IMR-90 (cell line): ENCODE data around the gene TEX2. TPM values are rescaled to one million over a fixed set of nuclear protein-coding genes. Genes with fewer than 3 reads are reported as not detected.

ENCODE experiments used
- ATAC-seq: fragments of 200-7000 bp; cut with Tn5 transposase; 2 replicates; pipeline ENCODE4 v1.9.1; 2020; ENCODE audit warnings: low read depth, mild to moderate bottlenecking, moderate library complexity
- BruUV-seq: library from RNA; stranded (reverse); fragments of 400-500 nt; replicated peaks from 2 replicates; lab custom pipeline; 2021; lab: Mats Ljungman, UMichigan
- CTCF ChIA-PET: fragments of 300-600 bp; formaldehyde crosslinking; extraction: SDS; loops from one replicate; lab custom pipeline; 2021; ENCODE audit warnings: antibody characterized with exemption; lab: Yijun Ruan, JAX
- POLR2A ChIA-PET: fragments of 300-600 bp; sonication (Branson Sonifier 250); formaldehyde crosslinking; loops from one replicate; lab custom pipeline; 2022; ENCODE audit warnings: antibody characterized with exemption; ENCODE audit not compliant: unreplicated experiment; lab: Charles Lee
- DNase-seq: peaks from one replicate; pipeline ENCODE4 v3.0.0; 2013
- H2AFZ ChIP-seq: replicated peaks from 2 replicates; pipeline ENCODE3; 2013; ENCODE audit warnings: low read length, mild to moderate bottlenecking; ENCODE audit not compliant: poor library complexity
- H2AK5ac ChIP-seq: 2 replicates; pipeline ENCODE4 v1.6.1; 2013; ENCODE audit warnings: low read depth, low read length, inconsistent platforms
- H2AK9ac ChIP-seq: replicated peaks from 2 replicates; pipeline ENCODE3; 2013; ENCODE audit warnings: mild to moderate bottlenecking, low read depth, low read length, moderate library complexity; ENCODE audit not compliant: poor library complexity
- H2BK120ac ChIP-seq: 2 replicates; pipeline ENCODE4 v1.6.1; 2013; ENCODE audit warnings: low read depth, low read length, inconsistent platforms
- H2BK15ac ChIP-seq: 3 replicates; pipeline ENCODE4 v1.6.1; 2013; ENCODE audit warnings: low read depth, low read length, inconsistent platforms
- H2BK20ac ChIP-seq: 2 replicates; pipeline ENCODE4 v1.6.1; 2013; ENCODE audit warnings: low read depth, mild to moderate bottlenecking, inconsistent platforms, low read length, moderate library complexity
- H2BK5ac ChIP-seq: 2 replicates; pipeline ENCODE4 v1.6.1; 2013; ENCODE audit warnings: mild to moderate bottlenecking, low read depth, low read length, inconsistent platforms; ENCODE audit not compliant: poor library complexity, severe bottlenecking
- H3K14ac ChIP-seq: replicated peaks from 2 replicates; pipeline ENCODE4 v1.6.1; 2013; ENCODE audit warnings: low read depth, low read length, inconsistent platforms
- H3K18ac ChIP-seq: 2 replicates; pipeline ENCODE4 v1.6.1; 2013; ENCODE audit warnings: low read depth, low read length, control low read depth
- H3K23ac ChIP-seq: 2 replicates; pipeline ENCODE4 v1.6.1; 2013; ENCODE audit warnings: low read depth, low read length, inconsistent platforms
- H3K27ac ChIP-seq: 2 replicates; pipeline ENCODE4 v1.5.1; 2013; ENCODE audit warnings: mild to moderate bottlenecking, control low read depth, low read length; ENCODE audit not compliant: insufficient read depth
- H3K27me3 ChIP-seq: 2 replicates; pipeline ENCODE4 v1.6.1; 2013; ENCODE audit warnings: low read length; ENCODE audit not compliant: control insufficient read depth, insufficient read depth
- H3K36me3 ChIP-seq: 2 replicates; pipeline ENCODE4 v1.6.1; 2013; ENCODE audit warnings: low read length, mixed read lengths; ENCODE audit not compliant: control insufficient read depth, insufficient read depth
- H3K4ac ChIP-seq: 2 replicates; pipeline ENCODE4 v1.6.1; 2013; ENCODE audit warnings: low read depth, low read length, inconsistent platforms
- H3K4me1 ChIP-seq: 2 replicates; pipeline ENCODE4 v1.6.1; 2013; ENCODE audit warnings: low read length, mixed read lengths; ENCODE audit not compliant: control insufficient read depth, insufficient read depth
- H3K4me2 ChIP-seq: 2 replicates; pipeline ENCODE4 v1.6.1; 2013; ENCODE audit warnings: low read depth, mild to moderate bottlenecking, control low read depth, low read length, moderate library complexity
- H3K4me3 ChIP-seq: 2 replicates; pipeline ENCODE4 v1.5.1; 2013; ENCODE audit warnings: low read depth, mild to moderate bottlenecking, control low read depth, low read length, moderate library complexity; ENCODE audit not compliant: insufficient read depth
- H3K56ac ChIP-seq: 2 replicates; pipeline ENCODE4 v1.6.1; 2013; ENCODE audit warnings: low read length, inconsistent platforms; ENCODE audit not compliant: insufficient read depth; ENCODE audit errors: extremely low read depth
- H3K79me1 ChIP-seq, 2 experiments: 2 replicates each; pipeline ENCODE4 v1.6.1; 2013; ENCODE audit warnings: low read length in 2 of 2, inconsistent platforms in 1 of 2, low read depth in 1 of 2
- H3K9ac ChIP-seq: 2 replicates; pipeline ENCODE4 v1.6.1; 2013; ENCODE audit warnings: low read depth, low read length, control low read depth
- H3K9me1 ChIP-seq: 2 replicates; pipeline ENCODE4 v1.6.1; 2013; ENCODE audit warnings: low read length, inconsistent platforms; ENCODE audit not compliant: insufficient read depth
- H3K9me3 ChIP-seq: 2 replicates; pipeline ENCODE4 v1.6.1; 2013; ENCODE audit warnings: low read length; ENCODE audit not compliant: control insufficient read depth, insufficient read depth
- H4K20me1 ChIP-seq: 2 replicates; pipeline ENCODE4 v1.6.1; 2013; ENCODE audit warnings: low read length, inconsistent platforms; ENCODE audit not compliant: insufficient read depth
- H4K5ac ChIP-seq: 2 replicates; pipeline ENCODE4 v1.6.1; 2013; ENCODE audit warnings: mild to moderate bottlenecking, low read depth, low read length, control low read depth
- H4K8ac ChIP-seq, 2 experiments: 2 replicates each; pipeline ENCODE4 v1.6.1; 2013; ENCODE audit warnings: low read depth in 2 of 2, low read length in 2 of 2, control low read depth in 1 of 2, inconsistent platforms in 1 of 2
- H4K91ac ChIP-seq: 2 replicates; pipeline ENCODE4 v1.6.1; 2013; ENCODE audit warnings: low read depth, low read length, inconsistent platforms; ENCODE audit not compliant: insufficient read depth
- BHLHE40 ChIP-seq: fragments of 150-350 bp; IDR thresholded peaks from 2 replicates; pipeline ENCODE4 v1.6.1; 2016; ENCODE audit warnings: mild to moderate bottlenecking, low read depth, low read length
- RAD21 ChIP-seq: IDR thresholded peaks from 2 replicates; pipeline ENCODE4 v1.6.1; 2012; ENCODE audit warnings: low read length, improper control_type of control experiment
- RCOR1 ChIP-seq: IDR thresholded peaks from 2 replicates; pipeline ENCODE4 v1.6.1; 2012; ENCODE audit warnings: mild to moderate bottlenecking, low read length, improper control_type of control experiment; ENCODE audit not compliant: insufficient replicate concordance
- WGBS, 2 experiments: methylation state at CpG; one replicate each; pipeline versions ENCODE4 v1.1.5 to v1.1.7; 2013; ENCODE audit warnings: missing lambda C conversion rate in 2 of 2; ENCODE audit not compliant: insufficient read length in 1 of 2; ENCODE audit errors: extremely low coverage in 2 of 2; 5-methylcytosine and 5-hydroxymethylcytosine counted together
- dilution Hi-C: fragments of 300-500 bp; cut with HindIII; formaldehyde crosslinking; loops from one replicate; pipeline ENCODE4 v1.14.3; 2018; ENCODE audit warnings: low sequenced_read_pairs; ENCODE audit not compliant: unreplicated experiment
- in situ Hi-C: fragments of 300-500 bp; cut with MboI; formaldehyde crosslinking; loops from 3 replicates; pipeline ENCODE4 v1.14.3; 2019; ENCODE audit warnings: low sequenced_read_pairs, inconsistent platforms, mixed read lengths
- intact Hi-C: fragments of 100-400 bp; cut with micrococcal nuclease; formaldehyde crosslinking; loops from 2 replicates; pipeline ENCODE4 v1.10.0; 2022
- polyA plus RNA-seq, 3 experiments: library from polyadenylated mRNA; depleted of rRNA; stranded (reverse); fragments of >200 nt; gene quantifications; 2 replicates each; pipeline ENCODE4 v1.2.3, GENCODE V29; 2012; ENCODE audit warnings: low replicate concordance in 1 of 3
- total RNA-seq: library from RNA; depleted of rRNA; stranded (reverse); fragments of >200 nt; gene quantifications from 2 replicates; pipeline ENCODE4 v1.2.3, GENCODE V29; 2012
- TF ChIP-seq, protein P1 (sequence below): fragments of 150-350 bp; IDR thresholded peaks from 2 replicates; pipeline ENCODE4 v1.6.1; 2017; ENCODE audit warnings: mild to moderate bottlenecking, antibody characterized with exemption, low read length, low read depth
- TF ChIP-seq, protein P2 (sequence below): fragments of 150-350 bp; IDR thresholded peaks from 2 replicates; pipeline ENCODE4 v1.6.1; 2016; ENCODE audit warnings: low read depth, mild to moderate bottlenecking, low read length, moderate library complexity, borderline replicate concordance

Gene TEX2
- total and polyA plus RNA-seq, 2 of the 4 experiments (the other 2 are of a cell fraction), result 18.2 to 21.9 TPM

DNA sequence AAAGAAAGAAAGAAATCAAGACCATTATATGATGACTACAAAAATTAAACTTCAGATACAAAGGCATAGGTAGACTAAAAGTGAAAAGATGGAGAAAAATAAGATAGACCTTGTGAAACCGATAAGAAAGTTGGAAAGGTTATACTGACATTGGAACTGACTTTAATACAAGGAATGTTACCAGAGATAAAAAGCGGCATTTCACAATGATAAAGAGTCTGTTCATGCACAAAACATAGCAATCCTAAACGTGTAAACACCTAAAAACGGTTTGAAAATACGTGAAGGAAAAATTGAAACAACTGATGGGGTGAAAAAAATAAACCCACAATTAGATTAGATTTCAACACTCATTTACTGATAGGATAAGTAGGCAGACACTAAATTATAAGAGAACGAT is 123.5 kb downstream of the TEX2 start:
- POLR2A ChIA-PET, result no interaction called here
- no peak overlapping the region for H3K14ac ChIP-seq
- CTCF ChIA-PET, result no interaction called here
- DNase-seq, result no peak
- no peak overlapping the region for H2BK120ac ChIP-seq
- no peak overlapping the region for H3K9ac ChIP-seq
- no peak overlapping the region for H4K8ac ChIP-seq
- ATAC-seq, result no peak
- H3K4ac ChIP-seq, result no peak overlapping the region
- H3K23ac ChIP-seq, result no peak overlapping the region
- H2AK9ac ChIP-seq, result no peak overlapping the region
- no peak overlapping the region for H2AK5ac ChIP-seq
- no peak overlapping the region for H2AFZ ChIP-seq
- dilution Hi-C loops (no loop called here), intact Hi-C loops (no loop called here), in situ Hi-C loops (no loop called here)
- no peak overlapping the region for H2BK20ac ChIP-seq
- H3K4me1 ChIP-seq, result no peaks in the 10 kb centered on the region
- no CpG with 5 or more reads among the region's 6 CpGs for WGBS, 2 experiments
- H3K9me1 ChIP-seq, result no peaks in the 10 kb centered on the region
- no peak overlapping the region for H3K18ac ChIP-seq
- H2BK5ac ChIP-seq, result no peak overlapping the region
- H4K20me1 ChIP-seq, result no peaks in the 10 kb centered on the region
- TF ChIP-seq, protein P1, sequence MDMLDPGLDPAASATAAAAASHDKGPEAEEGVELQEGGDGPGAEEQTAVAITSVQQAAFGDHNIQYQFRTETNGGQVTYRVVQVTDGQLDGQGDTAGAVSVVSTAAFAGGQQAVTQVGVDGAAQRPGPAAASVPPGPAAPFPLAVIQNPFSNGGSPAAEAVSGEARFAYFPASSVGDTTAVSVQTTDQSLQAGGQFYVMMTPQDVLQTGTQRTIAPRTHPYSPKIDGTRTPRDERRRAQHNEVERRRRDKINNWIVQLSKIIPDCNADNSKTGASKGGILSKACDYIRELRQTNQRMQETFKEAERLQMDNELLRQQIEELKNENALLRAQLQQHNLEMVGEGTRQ, result no peak
- TF ChIP-seq RCOR1, result no peak
- no peak for TF ChIP-seq BHLHE40
- TF ChIP-seq, protein P2, sequence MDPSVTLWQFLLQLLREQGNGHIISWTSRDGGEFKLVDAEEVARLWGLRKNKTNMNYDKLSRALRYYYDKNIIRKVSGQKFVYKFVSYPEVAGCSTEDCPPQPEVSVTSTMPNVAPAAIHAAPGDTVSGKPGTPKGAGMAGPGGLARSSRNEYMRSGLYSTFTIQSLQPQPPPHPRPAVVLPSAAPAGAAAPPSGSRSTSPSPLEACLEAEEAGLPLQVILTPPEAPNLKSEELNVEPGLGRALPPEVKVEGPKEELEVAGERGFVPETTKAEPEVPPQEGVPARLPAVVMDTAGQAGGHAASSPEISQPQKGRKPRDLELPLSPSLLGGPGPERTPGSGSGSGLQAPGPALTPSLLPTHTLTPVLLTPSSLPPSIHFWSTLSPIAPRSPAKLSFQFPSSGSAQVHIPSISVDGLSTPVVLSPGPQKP, result no peak
- TF ChIP-seq RAD21, result no peak
- no TSS peak for BruUV-seq
- no peaks in the 10 kb centered on the region for H3K36me3 ChIP-seq
- H3K9me3 ChIP-seq, result no peaks in the 10 kb centered on the region
- no peak overlapping the region for H3K27ac ChIP-seq
- no peak overlapping the region for H4K91ac ChIP-seq
- H3K4me2 ChIP-seq, result no peak overlapping the region
- H3K79me1 ChIP-seq, result no peaks in the 10 kb centered on the region
- no peak overlapping the region for H2BK15ac ChIP-seq
- no peak overlapping the region for H3K4me3 ChIP-seq
- H3K56ac ChIP-seq, result no peak overlapping the region
- H4K5ac ChIP-seq, result no peak overlapping the region
- no peaks in the 10 kb centered on the region for H3K27me3 ChIP-seq
